GM19372 (cell line): Measurements from ENCODE around the gene VPS54.
"Not testable (repeated sequence)": the region's sequence is repeated elsewhere in the genome, so short reads cannot be mapped to it uniquely, and the experiment has no call there.

Experiments
- ATAC-seq: cut with Tn5 transposase; IDR thresholded peaks from one replicate; pipeline ENCODE4 v1.9.1; 2021; ENCODE audit warnings: mild to moderate bottlenecking, low read depth, moderate library complexity; ENCODE audit not compliant: unreplicated experiment

VPS54 gene

GRCh38 chr2:63849381-63850203, 169.6 kb downstream of the VPS54 start:
- ATAC-seq, result no peak

- ATAC-seq, result not testable (repeated sequence)
These were observed 171.7 kb downstream of the VPS54 start for GRCh38 chr2:63847571-63847970.

- no peak for ATAC-seq
These were observed 172.7 kb downstream of the VPS54 start for GRCh38 chr2:63846487-63846886.

- ATAC-seq, result no peak
These were observed 173.4 kb downstream of the VPS54 start for GRCh38 chr2:63845866-63846265.

- no peak for ATAC-seq
These were observed 174.6 kb downstream of the VPS54 start for GRCh38 chr2:63844616-63845015.

- no peak for ATAC-seq
These were observed 175.4 kb downstream of the VPS54 start for GRCh38 chr2:63843791-63844190.

GRCh38 chr2:63843093-63843492, 176.1 kb downstream of the VPS54 start:
- no peak for ATAC-seq

- no peak for ATAC-seq
These were observed 176.8 kb downstream of the VPS54 start for GRCh38 chr2:63842149-63843061.
